ENCODE data around the gene C19orf12.

- no peak for TF ChIP-seq ZKSCAN8 (CRISPR knock-in tag; IDR thresholded peaks at IDR 0.05; ENCODE audit: borderline replicate concordance)
- no peak for TF ChIP-seq FOXJ3 (CRISPR knock-in tag; IDR thresholded peaks at IDR 0.05; ENCODE audit: borderline replicate concordance)
- no peak for TF ChIP-seq EP300 (IDR thresholded peaks at IDR 0.05; ENCODE audit: low read depth in 2 of 2, low read length in 2 of 2)
- no peak for TF ChIP-seq EP300 (CRISPR knock-in tag; IDR thresholded peaks at IDR 0.05; ENCODE audit: borderline replicate concordance)
- TF ChIP-seq MYC (CRISPR knock-in tag; IDR thresholded peaks at IDR 0.05; ENCODE audit: borderline replicate concordance): no peak
Observed at GRCh38 chr19:29702161-29702962, 12.7 kb downstream of the C19orf12 start.
